K562 (cell line): ENCODE measurements around the gene RIT1. TPM values are rescaled to one million over a fixed set of nuclear protein-coding genes. Genes with fewer than 3 reads are reported as not detected.

Experiments
- microRNA-seq: library from miRNA; unstranded; fragments of <30 nt; microRNA quantifications from one replicate; pipeline ENCODE4, GENCODE V29; 2018; ENCODE audit warnings: borderline microRNAs expressed
- polyA plus RNA-seq, 8 experiments: library from polyadenylated mRNA; depleted of rRNA in 4 of 8; stranded (reverse) in 5 of 8; unstranded in 3 of 8; fragments of >200 nt; fragmentation: Nextera tagmentation in 2 of 8; fragmentation: Illumina TruSeq in 1 of 8; extraction: Ambion mirVana in 2 of 8; extraction: Trizol in 1 of 8; gene quantifications; 2 replicates each; pipeline versions ENCODE4 v1.2.1 to v1.2.3, GENCODE V29; 2011 to 2014; ENCODE audit warnings: inconsistent platforms in 1 of 8, missing spikeins in 1 of 8
- small RNA-seq: library from RNA; depleted of rRNA; stranded (forward); fragments of <200 nt; gene quantifications from one replicate; pipeline ENCODE3, GENCODE V24; 2014
- total RNA-seq, 7 experiments: library from RNA; depleted of rRNA in 6 of 7; stranded (reverse); fragments of >200 nt in 6 of 7; fragmentation: Illumina TruSeq in 2 of 7; extraction: Trizol in 2 of 7; gene quantifications; 2 replicates each; pipeline versions ENCODE4 v1.2.1 to v1.2.3, GENCODE V29; 2011 to 2021; ENCODE audit warnings: low replicate concordance in 1 of 7

Gene RIT1
- total and polyA plus RNA-seq, 9 of the 15 experiments (the other 6 are each of a cell fraction or from before 2014, with no cell fraction given): 13.5 to 57.6 (median 22.9) TPM

Small RNA genes within 50 kb of the gene (microRNA-seq; reads per million reads assigned to microRNA genes)
- gene MIR6738: not detected

Small RNA genes within 50 kb of the gene (small RNA-seq; reads per million reads assigned to genes)
- not detected for gene MIR6738
- gene RF00015: not detected
- not detected for gene SCARNA4
- gene SNORA80E: 39.5 reads per million, percentile 98 among the genes with 10 or more reads in this experiment

Other genes with a start within 250 kb of the RIT1 start
Only the 7 nearest of the 14 such genes appear.
- 29.0 and 30.0 TPM in 2 replicates for gene GON4L, start 54.1 kb downstream of the RIT1 start, total RNA-seq (2014; rRNA removed)
- 35.5 and 40.1 TPM in 2 replicates for gene GON4L, start 54.1 kb downstream of the RIT1 start, total RNA-seq (2014; rRNA removed; fragmentation: Illumina TruSeq; extraction: Trizol)
- gene GON4L, start 54.1 kb downstream of the RIT1 start, total RNA-seq (2015; rRNA removed; fragmentation: Illumina TruSeq; extraction: Trizol): 33.6 and 34.3 TPM in 2 replicates
- gene GON4L, start 54.1 kb downstream of the RIT1 start, total RNA-seq (2021): 42.6 and 47.4 TPM in 2 replicates
- 32.4 and 40.4 TPM in 2 replicates for gene GON4L, start 54.1 kb downstream of the RIT1 start, polyA plus RNA-seq (2011; rRNA removed)
- 35.1 and 37.4 TPM in 2 replicates for gene GON4L, start 54.1 kb downstream of the RIT1 start, polyA plus RNA-seq (2014; fragmentation: Illumina TruSeq; extraction: Trizol)
- gene GON4L, start 54.1 kb downstream of the RIT1 start, polyA plus RNA-seq (2014; fragmentation: Nextera tagmentation; extraction: Ambion mirVana): 10 to 100 TPM; 20.2 to 38.9 TPM
- 32.1 and 33.0 TPM in 2 replicates for gene GON4L, start 54.1 kb downstream of the RIT1 start, polyA plus RNA-seq (2014; rRNA removed)
- gene SYT11, start 51.8 kb downstream of the RIT1 start, total RNA-seq (2014; rRNA removed): 0.05 and 0.12 TPM in 2 replicates
- gene SYT11, start 51.8 kb downstream of the RIT1 start, total RNA-seq (2014; rRNA removed; fragmentation: Illumina TruSeq; extraction: Trizol): 0.07 and 0.13 TPM in 2 replicates
- 0.11 TPM in 2 replicates for gene SYT11, start 51.8 kb downstream of the RIT1 start, total RNA-seq (2015; rRNA removed; fragmentation: Illumina TruSeq; extraction: Trizol)
- 0.18 and 0.20 TPM in 2 replicates for gene SYT11, start 51.8 kb downstream of the RIT1 start, total RNA-seq (2021)
- 0.17 and 0.26 TPM in 2 replicates for gene SYT11, start 51.8 kb downstream of the RIT1 start, polyA plus RNA-seq (2011; rRNA removed)
- 0.13 and 0.19 TPM in 2 replicates for gene SYT11, start 51.8 kb downstream of the RIT1 start, polyA plus RNA-seq (2014; fragmentation: Illumina TruSeq; extraction: Trizol)
- under 1 TPM; 0.08 to 0.11 TPM for gene SYT11, start 51.8 kb downstream of the RIT1 start, polyA plus RNA-seq (2014; fragmentation: Nextera tagmentation; extraction: Ambion mirVana)
- 0.05 and 0.11 TPM in 2 replicates for gene SYT11, start 51.8 kb downstream of the RIT1 start, polyA plus RNA-seq (2014; rRNA removed)
- 65.6 and 72.9 TPM in 2 replicates for gene KHDC4, start 23.1 kb upstream of the RIT1 start, total RNA-seq (2014; rRNA removed)
- 65.2 and 75.1 TPM in 2 replicates for gene KHDC4, start 23.1 kb upstream of the RIT1 start, total RNA-seq (2014; rRNA removed; fragmentation: Illumina TruSeq; extraction: Trizol)
- 75.3 and 77.3 TPM in 2 replicates for gene KHDC4, start 23.1 kb upstream of the RIT1 start, total RNA-seq (2015; rRNA removed; fragmentation: Illumina TruSeq; extraction: Trizol)
- gene KHDC4, start 23.1 kb upstream of the RIT1 start, total RNA-seq (2021): 62.9 and 64.9 TPM in 2 replicates
- 185 and 202 TPM in 2 replicates for gene KHDC4, start 23.1 kb upstream of the RIT1 start, polyA plus RNA-seq (2011; rRNA removed)
- 61.5 and 78.8 TPM in 2 replicates for gene KHDC4, start 23.1 kb upstream of the RIT1 start, polyA plus RNA-seq (2014; fragmentation: Illumina TruSeq; extraction: Trizol)
- 10 to 100 TPM; 12.1 to 14.4 TPM for gene KHDC4, start 23.1 kb upstream of the RIT1 start, polyA plus RNA-seq (2014; fragmentation: Nextera tagmentation; extraction: Ambion mirVana)
- gene KHDC4, start 23.1 kb upstream of the RIT1 start, polyA plus RNA-seq (2014; rRNA removed): 127 and 132 TPM in 2 replicates
- 0.64 TPM in 1 of 2 replicates, not detected in the other for gene RXFP4, start 30.3 kb upstream of the RIT1 start, total RNA-seq (2014; rRNA removed)
- gene RXFP4, start 30.3 kb upstream of the RIT1 start, total RNA-seq (2014; rRNA removed; fragmentation: Illumina TruSeq; extraction: Trizol): not detected in 2 replicates
- not detected in 2 replicates for gene RXFP4, start 30.3 kb upstream of the RIT1 start, total RNA-seq (2015; rRNA removed; fragmentation: Illumina TruSeq; extraction: Trizol)
- gene RXFP4, start 30.3 kb upstream of the RIT1 start, total RNA-seq (2021): not detected in 2 replicates
- gene RXFP4, start 30.3 kb upstream of the RIT1 start, polyA plus RNA-seq (2011; rRNA removed): not detected in 2 replicates
- gene RXFP4, start 30.3 kb upstream of the RIT1 start, polyA plus RNA-seq (2014; fragmentation: Illumina TruSeq; extraction: Trizol): not detected in 2 replicates
- not detected for gene RXFP4, start 30.3 kb upstream of the RIT1 start, polyA plus RNA-seq (2014; fragmentation: Nextera tagmentation; extraction: Ambion mirVana)
- gene RXFP4, start 30.3 kb upstream of the RIT1 start, polyA plus RNA-seq (2014; rRNA removed): not detected in 2 replicates
- gene ARHGEF2, start 67.2 kb upstream of the RIT1 start, total RNA-seq (2014; rRNA removed): 113 and 119 TPM in 2 replicates
- 59.1 and 66.7 TPM in 2 replicates for gene ARHGEF2, start 67.2 kb upstream of the RIT1 start, total RNA-seq (2014; rRNA removed; fragmentation: Illumina TruSeq; extraction: Trizol)
- 62.2 and 63.9 TPM in 2 replicates for gene ARHGEF2, start 67.2 kb upstream of the RIT1 start, total RNA-seq (2015; rRNA removed; fragmentation: Illumina TruSeq; extraction: Trizol)
- 147 and 162 TPM in 2 replicates for gene ARHGEF2, start 67.2 kb upstream of the RIT1 start, total RNA-seq (2021)
- 52.8 and 100 TPM in 2 replicates for gene ARHGEF2, start 67.2 kb upstream of the RIT1 start, polyA plus RNA-seq (2011; rRNA removed)
- gene ARHGEF2, start 67.2 kb upstream of the RIT1 start, polyA plus RNA-seq (2014; fragmentation: Illumina TruSeq; extraction: Trizol): 121 and 136 TPM in 2 replicates
- 1 to 10 TPM; 7.1 to 8.9 TPM for gene ARHGEF2, start 67.2 kb upstream of the RIT1 start, polyA plus RNA-seq (2014; fragmentation: Nextera tagmentation; extraction: Ambion mirVana)
- 79.1 and 95.7 TPM in 2 replicates for gene ARHGEF2, start 67.2 kb upstream of the RIT1 start, polyA plus RNA-seq (2014; rRNA removed)
- 161 and 196 TPM in 2 replicates for gene SSR2, start 109.6 kb upstream of the RIT1 start, total RNA-seq (2014; rRNA removed)
- gene SSR2, start 109.6 kb upstream of the RIT1 start, total RNA-seq (2014; rRNA removed; fragmentation: Illumina TruSeq; extraction: Trizol): 211 and 214 TPM in 2 replicates
- 228 TPM in 2 replicates for gene SSR2, start 109.6 kb upstream of the RIT1 start, total RNA-seq (2015; rRNA removed; fragmentation: Illumina TruSeq; extraction: Trizol)
- 167 and 183 TPM in 2 replicates for gene SSR2, start 109.6 kb upstream of the RIT1 start, total RNA-seq (2021)
- 411 and 494 TPM in 2 replicates for gene SSR2, start 109.6 kb upstream of the RIT1 start, polyA plus RNA-seq (2011; rRNA removed)
- gene SSR2, start 109.6 kb upstream of the RIT1 start, polyA plus RNA-seq (2014; fragmentation: Illumina TruSeq; extraction: Trizol): 350 and 402 TPM in 2 replicates
- 100 to 1,000 TPM; 370 to 392 TPM for gene SSR2, start 109.6 kb upstream of the RIT1 start, polyA plus RNA-seq (2014; fragmentation: Nextera tagmentation; extraction: Ambion mirVana)
- gene SSR2, start 109.6 kb upstream of the RIT1 start, polyA plus RNA-seq (2014; rRNA removed): 240 and 277 TPM in 2 replicates
- gene UBQLN4, start 142.4 kb upstream of the RIT1 start, total RNA-seq (2014; rRNA removed): 35.1 and 38.1 TPM in 2 replicates
- 28.9 TPM in 2 replicates for gene UBQLN4, start 142.4 kb upstream of the RIT1 start, total RNA-seq (2014; rRNA removed; fragmentation: Illumina TruSeq; extraction: Trizol)
- gene UBQLN4, start 142.4 kb upstream of the RIT1 start, total RNA-seq (2015; rRNA removed; fragmentation: Illumina TruSeq; extraction: Trizol): 35.8 and 37.0 TPM in 2 replicates
- 59.0 and 61.3 TPM in 2 replicates for gene UBQLN4, start 142.4 kb upstream of the RIT1 start, total RNA-seq (2021)
- 65.5 and 66.5 TPM in 2 replicates for gene UBQLN4, start 142.4 kb upstream of the RIT1 start, polyA plus RNA-seq (2011; rRNA removed)
- gene UBQLN4, start 142.4 kb upstream of the RIT1 start, polyA plus RNA-seq (2014; fragmentation: Illumina TruSeq; extraction: Trizol): 60.1 and 60.6 TPM in 2 replicates
- 10 to 100 TPM; 13.5 to 31.2 TPM for gene UBQLN4, start 142.4 kb upstream of the RIT1 start, polyA plus RNA-seq (2014; fragmentation: Nextera tagmentation; extraction: Ambion mirVana)
- gene UBQLN4, start 142.4 kb upstream of the RIT1 start, polyA plus RNA-seq (2014; rRNA removed): 55.2 and 57.7 TPM in 2 replicates